WI38 (cell line): ENCODE measurements around the gene ANKRD33B.

Experiments
- H3K4me3 ChIP-seq: 2 replicates; pipeline ENCODE4 v1.5.1; 2011; ENCODE audit warnings: low read depth, mild to moderate bottlenecking, control low read depth, low read length
- CTCF ChIP-seq: IDR thresholded peaks from 2 replicates; pipeline ENCODE4 v1.5.1; 2012; ENCODE audit warnings: low read depth, mild to moderate bottlenecking, control low read depth, low read length

Gene ANKRD33B

GRCh38 chr5:10673017-10673389 lies 109.1 kb downstream of the ANKRD33B start:
- H3K4me3 ChIP-seq, result no peak overlapping the region
- TF ChIP-seq CTCF, result no peak

GRCh38 chr5:10673407-10673806 lies 109.5 kb downstream of the ANKRD33B start:
- TF ChIP-seq CTCF, result no peak
- no peak overlapping the region for H3K4me3 ChIP-seq

- no peak overlapping the region for H3K4me3 ChIP-seq
- no peak for TF ChIP-seq CTCF
Observed at GRCh38 chr5:10674096-10674495, 110.2 kb downstream of the ANKRD33B start.

GRCh38 chr5:10674582-10674981 lies 110.7 kb downstream of the ANKRD33B start:
- no peak overlapping the region for H3K4me3 ChIP-seq
- no peak for TF ChIP-seq CTCF

GRCh38 chr5:10675177-10675700 lies 111.4 kb downstream of the ANKRD33B start:
- no peak for TF ChIP-seq CTCF
- H3K4me3 ChIP-seq, result no peak overlapping the region

- no peak for TF ChIP-seq CTCF
- H3K4me3 ChIP-seq, result no peak overlapping the region
Observed at GRCh38 chr5:10676224-10676623, 112.4 kb downstream of the ANKRD33B start.

- no peak for TF ChIP-seq CTCF
- H3K4me3 ChIP-seq, result no peak overlapping the region
Observed at GRCh38 chr5:10676946-10677345, 113.1 kb downstream of the ANKRD33B start.
